Left forelimb (tissue), 1 donor: Measurements from ENCODE around the gene AREL1.

Experiments
- DNase-seq: peaks from one replicate; pipeline ENCODE4 v3.0.0-alpha.2; 2018; ENCODE audit warnings: low spot score

AREL1 gene

DNA sequence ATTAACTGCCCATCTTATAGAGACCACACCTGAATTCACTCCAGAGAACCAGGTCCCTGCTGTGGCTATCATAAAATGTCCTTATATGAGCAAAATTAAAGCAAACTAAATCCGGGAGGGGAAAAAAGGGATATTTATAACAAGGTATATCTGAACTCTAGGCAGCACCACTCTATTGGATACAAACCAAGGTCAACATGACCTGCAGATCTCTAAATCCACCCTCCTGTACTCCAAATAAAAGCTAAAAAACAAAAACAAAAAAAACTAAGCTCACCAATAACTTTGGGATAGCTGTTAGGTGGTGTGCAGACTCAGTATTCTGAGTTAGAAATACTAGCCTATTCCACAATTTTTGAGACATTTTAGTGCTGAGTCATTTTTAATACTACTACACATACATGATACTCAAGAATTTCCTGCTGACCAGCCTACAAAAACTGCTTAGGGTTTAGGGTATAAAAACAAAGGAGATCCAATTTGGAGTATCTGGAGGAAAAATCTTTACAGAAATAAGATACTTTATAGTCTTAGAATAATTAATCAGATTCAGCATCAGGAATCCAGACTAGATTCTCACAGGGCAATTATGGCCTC is 54.2 kb downstream of the AREL1 start:
- no peak for DNase-seq

DNA sequence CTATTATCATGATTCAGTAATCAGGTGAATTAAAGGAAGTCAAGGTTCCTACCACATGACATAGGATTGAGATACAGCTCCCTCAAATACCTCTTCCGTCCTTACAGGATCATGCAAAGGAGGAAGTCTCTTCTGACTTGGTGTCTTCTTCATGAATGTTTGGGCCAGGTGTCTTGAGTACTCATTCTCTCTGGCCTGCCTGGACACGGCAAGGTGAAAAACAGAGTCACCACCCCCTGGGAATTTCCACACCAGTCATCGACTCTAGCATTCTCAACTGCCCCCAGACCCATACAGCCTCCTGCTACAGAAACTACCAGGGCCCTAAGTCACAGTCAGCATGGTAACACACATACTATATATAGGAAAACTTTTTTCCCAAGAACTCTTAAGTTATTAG is 55.9 kb downstream of the AREL1 start:
- DNase-seq, result no peak

- no peak for DNase-seq
These were observed 57.1 kb downstream of the AREL1 start for GRCh38 chr14:74655599-74656395.

DNA sequence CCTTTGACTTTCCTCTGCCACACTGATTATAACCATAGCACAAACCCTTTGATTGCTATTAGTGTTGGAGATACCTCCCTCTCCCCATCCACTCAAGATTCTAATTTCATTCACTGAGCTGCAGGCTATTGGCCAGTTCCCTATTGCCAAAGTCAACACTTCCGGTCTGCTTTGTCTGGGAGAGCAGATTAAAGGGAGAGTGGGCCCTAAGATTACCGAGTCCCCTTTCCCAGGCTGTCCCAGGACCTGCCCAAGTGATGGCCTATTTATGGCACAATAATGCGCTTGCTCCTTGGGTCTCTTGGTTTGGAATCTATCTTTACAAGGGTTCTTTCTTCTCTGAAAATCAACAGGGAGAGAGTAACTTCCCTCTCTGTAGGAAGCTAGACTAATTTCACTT is 57.9 kb downstream of the AREL1 start:
- no peak for DNase-seq

DNA sequence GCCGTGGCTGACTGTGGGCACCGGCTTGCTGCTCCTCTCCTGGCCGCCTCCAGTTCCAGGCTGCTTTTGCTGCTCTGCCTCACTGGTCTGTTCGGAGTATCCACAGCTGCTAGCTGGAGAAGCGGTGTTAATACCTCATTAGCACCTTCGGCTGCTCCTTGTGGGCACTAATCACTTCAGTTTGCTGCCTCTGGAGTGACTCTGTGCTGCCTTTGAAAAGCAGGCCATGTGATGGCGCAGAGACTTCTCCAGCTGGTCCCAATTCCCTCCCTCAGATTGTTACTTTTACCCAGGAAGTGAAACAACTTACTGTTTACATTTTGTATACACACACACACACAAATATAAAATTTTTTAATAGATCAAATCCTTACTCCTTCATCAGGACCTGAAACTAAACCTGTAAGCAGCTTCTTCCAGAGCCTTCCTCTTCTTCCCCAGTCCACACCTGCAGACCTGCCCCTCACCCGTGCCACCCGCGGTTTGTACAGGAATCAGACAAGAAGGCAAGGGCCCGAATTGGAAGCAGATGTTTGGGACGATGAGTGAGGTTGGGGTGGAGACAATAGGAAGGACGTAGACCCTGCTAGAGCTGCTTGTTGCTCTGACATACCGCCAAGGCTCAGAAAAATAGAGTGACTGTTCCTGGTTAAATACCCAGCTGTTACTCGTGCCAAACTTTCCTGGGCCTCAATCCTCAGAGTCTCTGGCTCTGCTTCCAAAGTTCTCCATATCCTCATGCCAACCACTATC is 59.3 kb downstream of the AREL1 start:
- DNase-seq, result no peak

DNA sequence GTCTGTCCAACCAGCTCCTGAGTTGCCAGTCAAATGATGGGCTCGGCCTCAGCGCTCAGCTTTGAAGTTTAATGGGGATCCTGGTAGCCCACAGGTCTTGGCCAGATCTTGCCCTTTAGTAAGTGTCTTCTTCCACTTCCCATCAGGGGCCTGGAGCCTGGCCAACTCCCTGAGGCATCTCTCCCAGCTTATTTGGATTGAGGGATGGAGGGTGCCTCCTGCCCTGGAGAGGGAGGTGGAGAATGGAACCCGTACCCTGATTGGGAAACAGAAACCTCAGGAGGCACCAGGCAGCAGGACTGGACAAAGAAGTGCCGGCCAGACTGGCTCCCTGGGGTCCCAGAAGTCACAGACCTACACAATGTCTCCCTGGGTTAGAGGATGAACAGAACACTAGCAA is 60.3 kb downstream of the AREL1 start:
- DNase-seq, result no peak

- DNase-seq, result no peak
These were observed 61.8 kb downstream of the AREL1 start for GRCh38 chr14:74650927-74651686.

DNA sequence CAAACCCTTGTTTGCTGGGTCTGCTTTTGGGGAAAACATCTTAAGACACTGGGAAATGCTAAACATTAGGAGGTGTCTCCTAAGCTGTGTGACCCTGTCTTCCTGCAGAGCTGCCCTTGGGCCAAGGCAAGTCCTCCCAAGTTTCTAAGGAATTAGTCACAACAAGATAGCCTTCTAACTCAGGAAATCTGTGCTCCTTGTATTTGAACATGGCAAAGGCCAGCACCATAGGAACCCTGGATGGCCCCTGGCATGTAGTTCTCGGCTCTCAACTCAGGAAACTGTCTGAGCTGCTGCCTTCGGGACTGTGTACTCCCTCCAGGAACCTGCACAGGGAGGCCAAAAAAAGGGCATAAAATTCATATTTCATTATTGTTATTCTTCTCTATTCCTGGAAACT is 63.2 kb downstream of the AREL1 start:
- DNase-seq, result no peak

GRCh38 chr14:74649167-74649566 is 63.7 kb downstream of the AREL1 start:
- DNase-seq, result no peak

GRCh38 chr14:74648601-74649000 is 64.3 kb downstream of the AREL1 start:
- no peak for DNase-seq

- DNase-seq, result no peak
These were observed 65.0 kb downstream of the AREL1 start for GRCh38 chr14:74647678-74648461.

DNA sequence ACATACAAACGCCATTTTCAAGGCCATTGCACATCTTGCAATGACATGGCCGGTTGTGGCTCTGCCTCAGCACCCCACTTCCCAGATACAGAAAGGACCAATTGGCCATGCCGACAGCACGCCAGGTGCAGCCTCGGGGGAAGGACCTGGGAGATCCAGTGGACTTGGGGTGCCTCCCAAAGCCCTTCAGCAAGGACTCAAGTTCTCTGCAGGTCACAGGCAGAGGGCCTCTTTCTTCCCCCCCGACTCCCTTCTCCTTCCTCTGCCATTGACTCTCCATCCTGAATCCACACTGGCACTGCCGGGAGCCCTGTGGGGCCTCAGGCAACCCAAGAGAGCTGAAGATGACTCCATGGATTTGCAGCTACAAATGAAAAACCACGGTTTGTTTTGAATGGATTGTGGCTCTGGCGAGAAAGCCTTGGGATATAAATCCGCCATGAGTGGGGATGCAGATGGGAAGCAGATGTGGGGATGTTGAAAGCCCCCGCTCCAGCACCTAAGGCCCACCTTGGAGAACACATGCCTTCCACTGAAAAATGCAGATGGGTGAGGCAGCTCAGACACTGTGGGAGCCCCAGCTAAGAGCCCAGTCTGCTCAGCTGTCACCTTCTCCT is 65.7 kb downstream of the AREL1 start:
- DNase-seq, result no peak

DNA sequence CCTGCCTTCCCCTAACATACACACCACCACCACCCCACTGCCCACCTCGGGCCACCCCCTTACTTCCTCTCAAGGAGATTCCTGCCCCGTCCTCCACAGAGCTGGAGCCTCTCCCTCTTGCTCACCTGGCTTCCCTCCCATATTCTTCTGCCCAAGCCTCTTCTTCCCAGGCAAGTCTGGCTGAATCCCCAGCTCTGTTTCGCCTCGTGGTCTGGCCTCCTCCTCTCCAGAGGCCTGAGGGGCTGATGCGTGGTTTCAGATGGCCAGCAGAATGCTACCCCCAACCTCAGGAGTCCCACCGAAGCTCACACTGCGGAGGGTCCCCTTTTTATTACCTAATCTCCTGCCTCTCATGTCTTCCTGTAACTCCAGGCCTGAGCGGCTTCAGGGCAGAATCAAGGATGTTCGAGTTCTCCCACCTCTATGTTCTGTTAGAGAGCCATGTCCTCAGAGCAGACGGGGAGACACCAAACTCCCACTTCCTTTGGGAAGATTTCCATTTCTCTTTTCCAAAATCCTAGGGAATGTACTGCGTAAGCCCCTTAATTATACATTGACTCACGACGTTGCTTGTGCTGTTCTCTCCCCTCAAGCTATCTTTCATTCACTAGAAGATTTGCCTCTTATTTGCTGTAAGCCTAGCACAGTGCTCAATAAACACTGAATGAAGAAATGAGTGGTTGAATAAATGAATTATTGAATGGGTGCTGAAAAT is 67.0 kb downstream of the AREL1 start:
- DNase-seq, result no peak

DNA sequence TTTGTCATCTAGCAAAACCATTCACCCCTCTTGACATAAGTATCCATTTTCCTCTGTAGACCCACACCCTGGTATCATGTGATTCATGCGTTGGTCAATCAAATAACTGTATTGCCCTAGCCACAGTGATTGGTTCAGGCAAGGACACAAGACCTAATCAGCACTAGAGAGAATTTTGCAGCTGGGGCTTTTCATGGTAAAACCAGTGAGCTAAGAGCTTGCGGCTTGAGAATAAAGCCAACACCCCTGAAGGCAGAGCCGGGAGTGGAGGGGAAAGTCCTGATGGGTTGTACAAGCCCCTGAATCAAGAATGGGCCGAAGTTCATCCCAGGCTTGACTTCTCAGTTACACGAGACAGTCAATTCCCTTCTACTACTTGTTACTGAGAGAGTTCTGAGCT is 67.6 kb downstream of the AREL1 start:
- no peak for DNase-seq

GRCh38 chr14:74641601-74642391 is 71.1 kb downstream of the AREL1 start:
- no peak for DNase-seq

- DNase-seq, result no peak
These were observed 73.9 kb downstream of the AREL1 start for GRCh38 chr14:74638966-74639365.

GRCh38 chr14:74638066-74638465 is 74.8 kb downstream of the AREL1 start:
- no peak for DNase-seq

- DNase-seq, result no peak
These were observed 75.7 kb downstream of the AREL1 start for GRCh38 chr14:74637178-74637550.

DNA sequence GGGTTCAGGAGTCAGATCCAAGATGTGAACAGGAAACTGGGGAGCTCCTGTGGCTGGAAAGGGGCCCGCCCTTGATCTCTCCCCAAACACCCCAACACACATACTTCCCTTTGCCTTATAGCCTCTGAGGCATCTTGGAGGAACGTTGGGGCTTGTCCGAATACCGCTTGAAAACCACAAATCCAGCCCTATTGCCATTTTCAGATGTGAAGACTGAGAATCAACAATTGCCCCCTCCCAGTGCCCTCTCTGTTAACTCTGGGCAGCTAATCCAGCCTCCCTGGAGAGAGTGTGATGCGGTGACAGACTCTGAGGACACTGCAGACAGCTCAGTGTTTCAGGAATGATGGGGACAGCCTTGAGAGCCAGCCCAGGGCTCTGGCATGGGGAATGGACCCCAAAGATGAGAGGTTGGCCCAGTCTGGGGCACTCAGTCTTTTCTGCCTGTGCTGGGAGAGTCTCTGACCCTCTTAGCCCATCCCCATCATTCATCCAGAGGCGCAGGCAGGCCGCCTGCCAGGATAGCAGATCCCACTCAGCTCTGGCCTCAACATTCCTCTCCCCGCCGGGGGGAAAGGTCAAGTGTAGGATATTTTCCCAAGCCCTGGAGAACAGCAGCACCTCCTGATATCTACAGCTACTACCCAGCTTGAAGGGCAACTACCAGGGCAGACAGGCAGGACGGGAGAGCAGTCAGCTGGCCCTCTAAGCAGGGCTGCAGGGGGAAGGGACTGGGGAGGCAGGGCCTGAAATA is 76.3 kb downstream of the AREL1 start:
- DNase-seq, result no peak
